Spleen (tissue), 11 donors: ENCODE measurements around the gene RBM47. TPM values are rescaled to one million over a fixed set of nuclear protein-coding genes. Genes with fewer than 3 reads are reported as not detected.
"Not testable (repeated sequence)": the region's sequence is repeated elsewhere in the genome, so short reads cannot be mapped to it uniquely, and the experiment has no call there.

Experiments
- DNase-seq: peaks from one replicate; pipeline ENCODE4 v3.0.0-alpha.2; 2020
- H3K27ac ChIP-seq, 8 donors: fragments of 200-600 bp; sonication (generic) in 7 of 8; 1 replicate in 4 of 8; 2 replicates in 4 of 8; pipeline versions ENCODE4 v1.5.0 to v1.8.0; 2016 to 2021; ENCODE audit warnings: inconsistent platforms in 4 of 8, mild to moderate bottlenecking in 4 of 8, moderate library complexity in 1 of 8
- H3K27me3 ChIP-seq, 7 donors: fragments of 200-600 bp; sonication (generic) in 6 of 7; replicated peaks in 1 of 7; 1 replicate in 4 of 7; 2 replicates in 3 of 7; pipeline versions ENCODE4 v1.5.0 to v1.8.0; 2016 to 2021; ENCODE audit warnings: inconsistent platforms in 3 of 7, mild to moderate bottlenecking in 1 of 7
- H3K36me3 ChIP-seq, 6 donors: fragments of 200-600 bp; sonication (generic) in 5 of 6; 1 replicate in 4 of 6; 2 replicates in 2 of 6; pipeline versions ENCODE4 v1.5.0 to v1.8.0; 2016 to 2021; ENCODE audit warnings: inconsistent platforms in 2 of 6
- H3K4me1 ChIP-seq, 6 donors: fragments of 200-600 bp; sonication (generic) in 5 of 6; 1 replicate in 3 of 6; 2 replicates in 3 of 6; pipeline versions ENCODE4 v1.5.0 to v1.8.0; 2016 to 2021; ENCODE audit warnings: inconsistent platforms in 3 of 6
- H3K4me3 ChIP-seq, 8 donors: fragments of 200-600 bp; sonication (generic) in 7 of 8; 1 replicate in 4 of 8; 2 replicates in 4 of 8; pipeline versions ENCODE4 v1.5.0 to v1.8.0; 2016 to 2021; ENCODE audit warnings: inconsistent platforms in 4 of 8, mild to moderate bottlenecking in 4 of 8, moderate library complexity in 2 of 8
- H3K9me3 ChIP-seq, 8 donors: fragments of 200-600 bp; sonication (generic) in 7 of 8; 1 replicate in 4 of 8; 2 replicates in 4 of 8; pipeline versions ENCODE4 v1.5.0 to v1.8.0; 2016 to 2021; ENCODE audit warnings: inconsistent platforms in 4 of 8
- POLR2A ChIP-seq, 3 donors: fragments of 450-650 bp; IDR thresholded peaks; one replicate each; pipeline ENCODE4 v1.5.1; 2017; ENCODE audit warnings: antibody characterized with exemption in 3 of 3, mild to moderate bottlenecking in 1 of 3
- POLR2AphosphoS5 ChIP-seq, 3 donors: sonication (generic); formaldehyde crosslinking; IDR thresholded peaks; one replicate each; pipeline ENCODE4 v1.5.1; 2017; ENCODE audit warnings: antibody characterized with exemption in 3 of 3
- WGBS, 5 donors: extraction: QIAGEN DNeasy Blood & Tissue Kit in 3 of 5; methylation state at CpG; one replicate each; pipeline versions ENCODE4 v1.1.5 to v1.1.7; 2013 to 2018; 5-methylcytosine and 5-hydroxymethylcytosine counted together
- intact Hi-C: fragments of 100-400 bp; cut with DNase I; formaldehyde crosslinking; loops from one replicate; pipeline ENCODE4 v1.15.0; 2023; ENCODE audit warnings: low total_unique reads
- polyA plus RNA-seq, 3 donors: library from polyadenylated mRNA; stranded (reverse); fragments of 200-250 nt; gene quantifications; one replicate each; pipeline ENCODE4 v1.2.1, GENCODE V29; 2013
- total RNA-seq, 7 donors: library from RNA; depleted of rRNA in 3 of 7; stranded (reverse); fragments of >200 nt in 3 of 7; fragmentation: NEBNext Ultra II Directional in 4 of 7; extraction: Animal tissue kit (Norgen Biotek cat#: 25700) in 4 of 7; gene quantifications; one replicate each; pipeline versions ENCODE4 v1.1.0 to v1.2.1, GENCODE V29; 2016 to 2021
- TF ChIP-seq, protein P1 (sequence below), 11 experiments: fragments of 200-600 bp in 7 of 11; fragments of 450-650 bp in 4 of 11; sonication (generic) in 4 of 11; IDR thresholded peaks in 8 of 11; conservative IDR thresholded peaks in 3 of 11; 1 replicate in 7 of 11; 2 replicates in 4 of 11; pipeline versions ENCODE4 v1.4.0 to v1.8.0; 2016 to 2021; ENCODE audit warnings: antibody characterized with exemption in 11 of 11, inconsistent platforms in 4 of 11, mild to moderate bottlenecking in 1 of 11
- donor health status: healthy with polysubstance abuse.
- donor health status: DM: no; HTN: no; CAD: no; lungs with moderate emphysema.
- donor health status: DM: no; HTN: no; CAD: no.
- donor health status: Bipolar disorder and iron deficiency.
- donor health status: healthy.
- donor health status: DM: no; HTN: no; CAD: no.
- donor health status: DM: yes; HTN: yes; CAD: no.

RBM47 gene
- total and polyA plus RNA-seq, 10 donors: 6.0 to 164 (median 77.9) TPM

DNA sequence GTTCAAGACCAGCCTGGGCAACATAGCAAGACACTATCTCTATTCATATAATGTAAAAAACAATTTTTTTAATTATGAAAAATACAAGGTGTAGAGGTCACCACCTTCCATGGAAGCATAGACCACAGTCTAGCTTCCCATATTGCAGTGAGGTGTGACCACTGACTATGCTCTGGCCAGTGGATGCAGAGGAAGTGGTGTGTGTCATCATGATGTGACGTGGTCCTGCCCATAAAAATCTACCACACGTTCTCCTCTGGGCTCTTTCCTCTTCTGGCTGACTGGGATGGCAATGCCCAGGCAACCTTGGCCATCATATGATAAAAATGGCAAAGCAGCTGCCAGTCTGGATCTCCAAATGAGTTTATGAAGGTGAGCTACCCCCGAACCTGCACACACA lies 65.7 kb downstream of the RBM47 start:
- peak overlapping the region in 1 of 8 donors; percentile 45 for H3K4me3 ChIP-seq
- H3K36me3 ChIP-seq: no peaks in the 10 kb centered on the region
- TF ChIP-seq POLR2A (IDR thresholded peaks at IDR 0.05) (no peak), POLR2AphosphoS5 (IDR thresholded peaks at IDR 0.05) (peak in 1 of 3 donors; percentile 88)
- TF ChIP-seq, protein P1, sequence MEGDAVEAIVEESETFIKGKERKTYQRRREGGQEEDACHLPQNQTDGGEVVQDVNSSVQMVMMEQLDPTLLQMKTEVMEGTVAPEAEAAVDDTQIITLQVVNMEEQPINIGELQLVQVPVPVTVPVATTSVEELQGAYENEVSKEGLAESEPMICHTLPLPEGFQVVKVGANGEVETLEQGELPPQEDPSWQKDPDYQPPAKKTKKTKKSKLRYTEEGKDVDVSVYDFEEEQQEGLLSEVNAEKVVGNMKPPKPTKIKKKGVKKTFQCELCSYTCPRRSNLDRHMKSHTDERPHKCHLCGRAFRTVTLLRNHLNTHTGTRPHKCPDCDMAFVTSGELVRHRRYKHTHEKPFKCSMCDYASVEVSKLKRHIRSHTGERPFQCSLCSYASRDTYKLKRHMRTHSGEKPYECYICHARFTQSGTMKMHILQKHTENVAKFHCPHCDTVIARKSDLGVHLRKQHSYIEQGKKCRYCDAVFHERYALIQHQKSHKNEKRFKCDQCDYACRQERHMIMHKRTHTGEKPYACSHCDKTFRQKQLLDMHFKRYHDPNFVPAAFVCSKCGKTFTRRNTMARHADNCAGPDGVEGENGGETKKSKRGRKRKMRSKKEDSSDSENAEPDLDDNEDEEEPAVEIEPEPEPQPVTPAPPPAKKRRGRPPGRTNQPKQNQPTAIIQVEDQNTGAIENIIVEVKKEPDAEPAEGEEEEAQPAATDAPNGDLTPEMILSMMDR (IDR thresholded peaks at IDR 0.05 in 8 of 11, conservative IDR thresholded peaks at IDR 0.05 in 3 of 11): no peak
- H3K4me1 ChIP-seq: peaks cover 3 to 81% (median 55%) of the 10 kb centered on the region in 6 donors
- WGBS, 5 donors: 43 to 71% (median 54%) methylated on average over 3 of the region's 3 CpGs
- intact Hi-C loops: no loop called here
- no peaks in the 10 kb centered on the region for H3K9me3 ChIP-seq
- peak overlapping the region in 7 of 8 donors; percentile 22 to 94 (median 86) for H3K27ac ChIP-seq
- no peaks in the 10 kb centered on the region for H3K27me3 ChIP-seq
- no peak for DNase-seq

DNA sequence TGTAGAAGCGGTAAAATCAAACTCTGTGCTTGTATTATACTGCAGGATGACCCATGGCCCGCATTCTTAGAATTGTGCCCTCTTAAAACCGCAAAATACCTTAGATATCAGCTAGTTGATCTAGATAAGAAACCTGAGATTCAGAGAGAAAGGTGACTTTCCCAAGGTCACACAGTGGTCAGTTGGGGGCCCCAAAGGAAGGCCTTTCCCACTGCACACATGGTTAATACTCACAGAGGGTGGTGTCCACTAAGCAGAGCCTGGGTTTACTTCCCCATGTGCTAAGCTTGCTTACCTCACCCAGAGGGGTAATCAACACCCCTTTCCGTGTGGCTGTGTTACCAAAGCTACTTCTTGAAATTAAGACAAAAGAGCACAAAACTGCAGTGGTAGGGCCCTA lies 66.3 kb downstream of the RBM47 start:
- no peaks in the 10 kb centered on the region for H3K27me3 ChIP-seq
- peak overlapping the region in 7 of 8 donors; percentile 22 to 94 (median 86) for H3K27ac ChIP-seq
- 67 to 92% (median 88%) methylated on average over 4 of the region's 4 CpGs for WGBS, 5 donors
- peak in 1 of 3 donors; percentile 15 for TF ChIP-seq POLR2AphosphoS5 (IDR thresholded peaks at IDR 0.05)
- no peak for TF ChIP-seq POLR2A (IDR thresholded peaks at IDR 0.05)
- no peaks in the 10 kb centered on the region for H3K9me3 ChIP-seq
- H3K36me3 ChIP-seq: no peaks in the 10 kb centered on the region
- peak overlapping the region in 1 of 8 donors; percentile 45 for H3K4me3 ChIP-seq
- intact Hi-C loops: no loop called here
- peaks cover 3 to 85% (median 59%) of the 10 kb centered on the region in 6 donors for H3K4me1 ChIP-seq
- DNase-seq: no peak

DNA sequence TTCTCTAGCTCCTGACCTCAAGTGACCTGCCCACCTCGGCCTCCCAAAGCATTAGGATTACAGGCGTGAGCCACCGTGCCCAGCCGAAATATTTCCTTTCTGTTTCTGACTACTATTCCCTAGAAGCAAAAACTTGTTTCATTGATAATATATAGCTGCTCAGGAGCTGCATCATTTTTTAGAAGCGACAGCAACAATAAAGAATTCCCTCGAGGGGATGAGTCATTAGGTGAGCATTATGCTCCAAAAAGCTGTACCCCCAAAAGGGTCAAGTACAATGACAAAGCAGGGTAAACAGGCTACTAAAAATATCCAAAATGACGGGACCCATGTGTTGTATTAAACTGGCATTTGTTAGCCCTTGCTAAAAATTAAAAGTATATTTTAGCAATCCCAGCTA lies 67.0 kb downstream of the RBM47 start:
- Histone ChIP-seq H3K9me3 (no peaks in the 10 kb centered on the region), H3K27ac (peak overlapping the region in 7 of 8 donors; percentile 22 to 94 (median 86)), H3K27me3 (no peaks in the 10 kb centered on the region), H3K4me3 (peak overlapping the region in 1 of 8 donors; percentile 45), H3K4me1 (peaks cover 3 to 87% (median 64%) of the 10 kb centered on the region in 6 donors), H3K36me3 (no peaks in the 10 kb centered on the region)
- WGBS, 5 donors: 78 to 88% (median 84%) methylated on average over 7 of the region's 7 CpGs
- intact Hi-C loops: no loop called here
- DNase-seq: no peak
- TF ChIP-seq POLR2AphosphoS5 (IDR thresholded peaks at IDR 0.05): no peak
- TF ChIP-seq, protein P1 (IDR thresholded peaks at IDR 0.05 in 8 of 11, conservative IDR thresholded peaks at IDR 0.05 in 3 of 11): no peak
- TF ChIP-seq POLR2A (IDR thresholded peaks at IDR 0.05): no peak

DNA sequence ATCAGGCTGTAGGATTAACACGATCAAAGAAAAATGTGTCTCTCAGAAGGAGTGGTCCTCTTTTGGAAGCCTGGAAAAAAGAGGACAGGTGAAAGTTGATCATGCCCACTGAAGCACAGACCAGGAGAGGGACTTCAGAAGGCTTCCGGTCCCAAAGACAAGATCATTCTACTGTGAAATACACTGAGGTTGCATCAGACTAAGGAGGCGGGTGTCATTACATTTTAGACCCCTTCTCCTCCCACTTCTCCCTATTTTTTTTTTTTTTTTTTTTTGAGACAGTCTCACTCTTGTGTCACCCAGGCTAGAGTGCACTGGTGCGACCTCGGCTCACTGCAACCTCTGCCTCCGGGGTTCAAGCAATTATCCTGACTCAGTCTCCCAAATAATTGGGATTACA lies 67.5 kb downstream of the RBM47 start:
- WGBS, 5 donors: 56 to 91% (median 82%) methylated on average over 6 of the region's 6 CpGs
- Histone ChIP-seq H3K9me3 (no peaks in the 10 kb centered on the region), H3K27me3 (no peaks in the 10 kb centered on the region), H3K36me3 (no peaks in the 10 kb centered on the region), H3K4me1 (peaks cover 3 to 91% (median 66%) of the 10 kb centered on the region in 6 donors), H3K27ac (peak overlapping the region in 7 of 8 donors; percentile 22 to 94 (median 86)), H3K4me3 (no peak overlapping the region)
- intact Hi-C loops: no loop called here
- TF ChIP-seq POLR2A (IDR thresholded peaks at IDR 0.05): no peak
- TF ChIP-seq POLR2AphosphoS5 (IDR thresholded peaks at IDR 0.05): no peak
- TF ChIP-seq, protein P1 (IDR thresholded peaks at IDR 0.05 in 8 of 11, conservative IDR thresholded peaks at IDR 0.05 in 3 of 11): no peak
- DNase-seq: no peak

DNA sequence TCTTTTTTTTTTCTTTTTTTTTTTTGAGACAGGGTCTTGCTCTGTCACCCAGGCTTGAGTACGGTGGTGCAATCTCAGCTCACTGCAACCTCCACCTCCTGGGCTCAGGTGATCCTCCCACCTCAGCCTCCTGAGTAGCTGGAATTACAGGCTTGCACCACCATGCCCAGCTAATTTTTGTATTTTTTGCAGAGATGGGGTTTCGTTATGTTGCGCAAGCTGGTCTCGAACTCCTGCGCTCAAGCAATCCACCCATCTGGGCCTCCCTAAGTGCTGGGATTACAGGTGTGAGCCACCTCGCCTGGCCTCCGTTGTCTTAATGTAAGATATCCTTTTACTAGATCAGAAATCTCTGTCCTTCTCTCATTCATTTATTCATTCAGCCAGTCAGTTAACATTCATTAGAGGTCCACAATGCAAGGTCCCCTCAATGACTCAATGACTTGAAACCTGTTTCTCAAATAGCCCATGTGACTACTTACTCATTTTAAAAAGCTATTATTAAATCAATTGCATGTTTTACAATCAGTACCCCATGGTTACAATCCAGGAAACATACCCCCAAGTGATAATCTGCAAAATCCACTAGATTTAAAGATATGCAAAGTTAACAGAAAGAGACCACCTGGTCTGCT lies 68.0 kb downstream of the RBM47 start:
- Histone ChIP-seq H3K4me1 (peaks cover 3 to 97% (median 68%) of the 10 kb centered on the region in 6 donors), H3K27ac (peak overlapping the region in 7 of 8 donors; percentile 22 to 94 (median 86))
- DNase-seq, H3K36me3 ChIP-seq, intact Hi-C loops, H3K27me3 ChIP-seq, H3K9me3 ChIP-seq, H3K4me3 ChIP-seq: not testable (repeated sequence)
- 67 to 93% (median 85%) methylated on average over 7 of the region's 7 CpGs for WGBS, 5 donors
